Central memory CD8-positive, alpha-beta T cell (primary cell): ENCODE data around the gene VMO1.

Experiments used
- ATAC-seq: fragments of 150-1000 bp; cut with Tn5 transposase; replicated peaks from 2 replicates; pipeline ENCODE4 v1.10.0; 2022; ENCODE audit warnings: mild to moderate bottlenecking, moderate FRiP score, moderate number of reproducible peaks; ENCODE audit not compliant: poor library complexity, severe bottlenecking; ENCODE audit errors: extremely low read depth
- DNase-seq, 2 donors: peaks; one replicate each; pipeline ENCODE4 v3.0.0; 2021; ENCODE audit warnings: low spot score in 2 of 2
- H3K27ac Mint-ChIP-seq: one replicate; pipeline ENCODE4 v1.8.0; 2022; ENCODE audit warnings: low read depth, mild to moderate bottlenecking, moderate library complexity, mixed read lengths
- H3K27me3 Mint-ChIP-seq: one replicate; pipeline ENCODE4 v1.8.0; 2022; ENCODE audit warnings: mixed read lengths
- H3K36me3 Mint-ChIP-seq: one replicate; pipeline ENCODE4 v1.8.0; 2022; ENCODE audit warnings: mild to moderate bottlenecking, moderate library complexity, mixed read lengths; ENCODE audit not compliant: insufficient read depth
- H3K4me1 Mint-ChIP-seq: one replicate; pipeline ENCODE4 v1.8.0; 2022; ENCODE audit warnings: mixed read lengths
- H3K4me3 Mint-ChIP-seq: one replicate; pipeline ENCODE4 v1.8.0; 2022; ENCODE audit warnings: mild to moderate bottlenecking, moderate library complexity, mixed read lengths
- H3K9me3 Mint-ChIP-seq: one replicate; pipeline ENCODE4 v1.8.0; 2022; ENCODE audit warnings: mixed read lengths

VMO1 gene

DNA sequence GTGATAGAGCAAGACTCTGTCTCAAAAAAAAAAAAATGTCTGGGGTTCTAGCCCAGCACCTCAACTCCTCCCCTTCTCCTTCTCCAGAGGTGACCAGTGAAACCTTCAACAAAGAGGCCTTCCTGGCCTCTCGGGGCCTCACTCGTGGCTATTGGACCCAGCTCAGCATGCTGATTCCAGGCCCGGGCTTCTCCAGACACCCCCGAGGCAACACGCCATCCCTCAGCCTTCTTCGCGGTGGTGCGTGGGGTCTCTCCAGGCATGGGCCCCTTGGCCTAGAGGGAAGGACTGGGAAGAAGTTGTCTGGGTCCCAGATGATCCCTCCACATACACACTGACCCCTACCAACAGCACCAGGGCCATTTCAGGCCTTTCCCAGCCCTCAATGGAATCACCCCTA is 42.9 kb downstream of the VMO1 start:
- peaks cover 67% of the 10 kb centered on the region for H3K27me3 Mint-ChIP-seq

DNA sequence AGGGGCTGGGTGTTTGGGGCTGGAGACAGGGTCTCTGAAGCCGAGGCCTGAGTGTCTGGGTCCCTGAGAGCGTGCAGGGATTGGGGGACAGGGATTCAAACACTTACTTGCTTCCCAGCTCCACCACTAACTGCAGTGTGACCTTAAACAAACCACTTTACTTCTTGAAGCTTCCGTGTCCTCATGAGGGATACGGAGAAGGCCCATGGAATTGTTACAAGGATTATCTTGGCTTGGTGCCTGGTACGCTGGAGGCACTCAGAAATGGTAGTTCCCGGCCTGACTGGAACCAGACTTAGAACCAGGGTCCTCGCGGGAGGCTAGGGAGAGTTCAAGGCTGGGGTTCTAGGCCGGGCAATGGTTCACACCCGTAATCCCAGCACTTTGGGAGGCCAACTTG is 43.5 kb downstream of the VMO1 start:
- Mint-ChIP-seq H3K4me3 (no peak overlapping the region), H3K9me3 (no peaks in the 10 kb centered on the region), H3K27me3 (peaks cover 61% of the 10 kb centered on the region), H3K27ac (no peak overlapping the region), H3K36me3 (peaks cover 7% of the 10 kb centered on the region), H3K4me1 (peaks cover 22% of the 10 kb centered on the region)
- no peak for ATAC-seq
- DNase-seq, result no peak

More for the DNA sequence above, 42.9 kb downstream of the VMO1 start:
- Mint-ChIP-seq H3K4me3 (no peak overlapping the region), H3K9me3 (no peaks in the 10 kb centered on the region), H3K27ac (no peak overlapping the region), H3K4me1 (peaks cover 26% of the 10 kb centered on the region), H3K36me3 (peaks cover 7% of the 10 kb centered on the region)
- DNase-seq, result no peak
- no peak for ATAC-seq

DNA sequence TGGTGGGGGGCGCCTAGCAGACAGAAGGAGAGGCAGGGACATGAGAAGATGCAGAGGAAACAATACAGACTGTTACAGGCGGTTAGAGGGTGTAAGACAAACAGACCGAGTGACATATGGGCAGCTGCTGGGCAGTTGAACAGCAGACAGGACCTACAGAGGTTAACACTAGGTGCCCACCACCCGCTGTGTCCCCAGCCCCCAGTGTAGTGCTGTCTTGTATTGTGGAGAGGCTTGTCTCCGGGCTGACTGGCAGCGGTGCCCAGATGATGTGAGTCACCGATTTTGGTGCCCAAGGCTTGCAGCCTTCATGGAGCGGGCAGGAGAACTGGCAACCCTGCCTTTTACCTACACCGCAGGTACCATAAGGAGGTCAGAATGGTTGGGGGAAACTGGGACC is 44.0 kb downstream of the VMO1 start:
- no peak overlapping the region for H3K4me3 Mint-ChIP-seq
- H3K27me3 Mint-ChIP-seq, result peaks cover 60% of the 10 kb centered on the region
- peaks cover 20% of the 10 kb centered on the region for H3K4me1 Mint-ChIP-seq
- ATAC-seq (no peak), DNase-seq (no peak)
- H3K9me3 Mint-ChIP-seq, result no peaks in the 10 kb centered on the region
- no peak overlapping the region for H3K27ac Mint-ChIP-seq
- H3K36me3 Mint-ChIP-seq, result peaks cover 7% of the 10 kb centered on the region

DNA sequence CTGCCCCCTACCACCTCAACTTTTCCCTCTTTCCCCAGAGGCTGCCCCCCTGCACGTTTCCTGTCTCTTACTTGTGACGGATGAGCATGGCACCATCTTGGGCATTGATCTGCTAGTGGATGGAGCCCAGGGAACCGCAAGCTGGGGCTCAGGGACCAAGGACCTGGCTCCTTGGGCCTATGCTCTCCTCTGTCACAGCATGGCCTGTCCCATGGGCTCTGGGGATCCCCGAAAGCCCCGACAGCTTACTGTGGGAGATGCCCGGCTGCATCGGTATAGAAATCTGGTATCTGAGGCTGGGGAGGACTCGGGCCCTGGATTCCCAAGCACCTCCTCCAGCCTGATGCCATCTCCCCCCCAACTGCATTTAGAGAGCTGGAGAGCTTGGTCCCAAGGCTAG is 44.6 kb downstream of the VMO1 start:
- Mint-ChIP-seq H3K4me3 (peak overlapping the region; percentile 92), H3K9me3 (no peaks in the 10 kb centered on the region), H3K27me3 (peaks cover 60% of the 10 kb centered on the region), H3K36me3 (peaks cover 10% of the 10 kb centered on the region), H3K4me1 (peaks cover 20% of the 10 kb centered on the region), H3K27ac (no peak overlapping the region)
- DNase-seq (no peak), ATAC-seq (no peak)

DNA sequence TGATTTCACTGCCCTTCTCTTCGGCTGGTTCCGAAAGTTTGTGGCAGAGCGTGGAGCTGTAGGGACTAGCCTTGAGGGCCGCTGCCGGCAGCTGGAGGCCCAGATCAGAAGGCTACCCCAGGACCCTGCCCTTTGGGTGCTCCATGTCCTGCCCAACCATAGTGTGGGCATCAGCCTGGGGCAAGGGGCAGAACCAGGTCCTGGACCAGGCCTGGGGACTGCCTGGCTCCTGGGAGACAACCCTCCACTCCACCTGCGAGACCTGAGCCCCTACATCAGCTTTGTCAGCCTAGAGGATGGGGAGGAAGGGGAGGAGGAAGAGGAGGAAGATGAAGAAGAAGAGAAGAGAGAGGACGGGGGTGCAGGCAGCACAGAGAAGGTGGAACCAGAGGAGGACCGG is 45.6 kb downstream of the VMO1 start:
- H3K4me3 Mint-ChIP-seq, result peak overlapping the region; percentile 92
- no peak for DNase-seq

DNA sequence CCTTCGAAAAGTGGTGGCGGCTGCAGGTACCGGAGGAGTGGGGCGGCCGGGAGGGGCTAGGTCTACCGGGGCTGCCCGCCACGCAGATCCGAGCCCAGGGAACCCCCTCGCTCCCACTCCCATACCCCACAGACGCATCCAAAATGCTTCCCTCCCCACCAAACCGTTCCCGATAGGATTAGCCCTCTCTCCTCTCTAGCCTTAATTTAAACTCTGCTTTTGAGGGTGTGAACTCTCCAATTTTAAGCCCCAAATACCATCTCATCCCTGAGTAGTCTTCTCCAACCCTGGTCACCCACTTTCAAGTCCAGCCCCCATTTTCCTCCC is 46.2 kb downstream of the VMO1 start:
- H3K36me3 Mint-ChIP-seq, result peaks cover 10% of the 10 kb centered on the region
- H3K27ac Mint-ChIP-seq, result no peak overlapping the region
- no peak for DNase-seq
- peaks cover 20% of the 10 kb centered on the region for H3K4me1 Mint-ChIP-seq
- ATAC-seq, result no peak
- peak overlapping the region; percentile 92 for H3K4me3 Mint-ChIP-seq
- no peaks in the 10 kb centered on the region for H3K9me3 Mint-ChIP-seq
- peaks cover 52% of the 10 kb centered on the region for H3K27me3 Mint-ChIP-seq

More for the DNA sequence above, 45.6 kb downstream of the VMO1 start:
- no peak for ATAC-seq
- peaks cover 58% of the 10 kb centered on the region for H3K27me3 Mint-ChIP-seq
- H3K27ac Mint-ChIP-seq, result peak overlapping the region; percentile 51
- no peaks in the 10 kb centered on the region for H3K9me3 Mint-ChIP-seq
- H3K36me3 Mint-ChIP-seq, result peaks cover 10% of the 10 kb centered on the region
- H3K4me1 Mint-ChIP-seq, result peaks cover 20% of the 10 kb centered on the region

DNA sequence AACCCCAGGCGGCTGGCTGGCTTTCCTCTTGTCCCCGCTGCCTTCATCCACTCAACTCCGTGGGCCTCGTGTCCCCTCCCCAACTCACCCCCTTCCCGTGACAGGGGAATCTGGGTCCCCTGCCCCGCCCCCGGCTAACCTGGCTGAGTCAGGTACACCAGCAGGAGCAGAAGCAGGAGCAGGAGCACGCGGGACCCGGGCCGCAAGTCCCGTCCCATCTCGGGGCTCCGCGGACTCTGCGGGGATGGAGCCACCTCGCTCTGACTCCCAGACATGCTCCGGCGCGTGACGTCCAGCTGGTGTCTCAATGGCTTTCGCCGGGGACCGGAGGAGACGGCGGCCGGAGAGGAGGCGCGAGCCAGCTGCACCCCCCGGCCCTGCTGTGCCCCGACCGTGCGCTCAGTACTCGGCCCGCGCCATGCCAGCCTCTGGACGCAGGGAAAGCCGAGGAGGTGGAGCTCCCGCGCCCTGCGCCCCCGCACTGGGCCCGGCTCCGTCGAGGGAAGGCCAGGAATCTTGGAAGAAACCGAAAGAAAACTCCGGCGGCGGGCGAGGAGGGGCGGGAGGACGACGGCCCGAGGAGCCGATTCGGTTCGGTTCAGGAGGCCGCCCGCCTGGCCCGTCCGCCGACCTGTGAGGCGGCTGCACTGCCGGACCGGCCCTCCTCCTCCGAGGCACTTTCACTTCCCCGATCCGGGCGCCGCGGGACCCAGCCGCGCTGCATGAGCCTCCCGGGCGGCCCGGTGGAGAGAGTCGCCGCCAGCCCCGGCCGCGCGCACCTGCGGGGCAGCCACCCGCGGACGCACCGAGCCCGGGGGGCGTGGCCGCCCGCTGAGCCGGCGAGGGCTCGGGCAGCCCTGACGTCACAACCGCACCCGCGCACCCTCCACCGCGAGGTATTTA is 46.8 kb downstream of the VMO1 start, which contains the start of the genes CXCL16 and ZMYND15:
Gene CXCL16 (minus strand): TSS at position 807 of the 903 bp plus-strand sequence. CDS start 589 bp downstream, at position 218.
Gene ZMYND15 (plus strand): TSS at position 712 of the 903 bp plus-strand sequence. CDS start 716 bp downstream, outside the sequence.
- H3K9me3 Mint-ChIP-seq, result no peaks in the 10 kb centered on the region
- H3K27me3 Mint-ChIP-seq, result peaks cover 46% of the 10 kb centered on the region
- peaks cover 10% of the 10 kb centered on the region for H3K36me3 Mint-ChIP-seq
- H3K4me3 Mint-ChIP-seq, result peak within 1 kb of the TSS; percentile 92
- H3K4me1 Mint-ChIP-seq, result peaks cover 20% of the 10 kb centered on the region
- ATAC-seq, result peak; percentile 58
- peak within 1 kb of the TSS; percentile 84 for H3K27ac Mint-ChIP-seq
- DNase-seq, result peak; percentile 39 to 50

DNA sequence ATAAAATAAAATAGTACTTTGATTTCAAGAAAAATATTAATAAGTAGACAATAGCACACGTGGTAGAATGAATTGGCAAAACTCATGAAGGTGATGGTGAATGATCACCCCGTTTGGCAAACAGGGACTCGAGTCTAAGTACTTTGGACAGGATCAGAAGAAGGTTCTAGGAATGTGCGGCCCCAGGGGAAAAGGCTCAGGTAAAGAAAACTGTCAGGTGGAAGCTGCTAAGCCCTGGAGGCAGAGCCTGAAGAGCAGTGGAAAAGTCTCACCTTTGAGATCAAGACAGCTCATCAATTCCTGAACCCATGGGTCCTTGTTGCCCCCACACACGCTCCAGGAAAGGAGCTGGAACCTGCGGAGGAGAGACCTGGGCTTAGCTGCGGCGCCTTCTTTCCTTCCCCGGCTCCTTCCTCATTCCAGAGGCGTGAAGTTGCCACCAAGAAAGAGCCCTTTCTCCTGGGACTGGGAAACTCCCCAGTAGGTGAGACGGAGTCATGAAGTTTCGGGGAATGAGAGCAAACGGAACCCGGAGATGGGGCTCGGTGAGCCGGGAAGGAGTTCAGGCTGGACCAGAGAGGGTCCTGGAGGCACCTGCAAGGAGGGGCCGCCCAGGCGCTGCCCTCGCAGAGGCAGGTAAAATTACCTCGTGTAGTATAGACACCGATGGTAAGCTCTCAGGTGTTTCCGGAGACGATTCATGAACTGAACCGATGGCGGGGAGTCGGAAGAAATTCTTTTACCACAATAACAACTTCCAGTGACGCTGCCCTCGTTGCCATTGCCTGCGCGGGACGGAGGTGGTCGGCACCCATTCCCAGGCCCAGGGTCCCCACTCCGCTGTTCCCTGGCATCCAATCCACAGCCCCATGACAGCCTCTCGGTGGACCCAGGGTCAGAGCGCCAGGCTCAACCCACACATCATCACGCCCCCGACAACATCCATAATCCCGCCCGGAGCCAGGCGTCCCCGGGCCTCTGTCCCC is 47.7 kb downstream of the VMO1 start:
- peak overlapping the region; percentile 78 for H3K4me3 Mint-ChIP-seq
- peaks cover 8% of the 10 kb centered on the region for H3K36me3 Mint-ChIP-seq
- ATAC-seq (peak; percentile 45), DNase-seq (no peak)
- H3K9me3 Mint-ChIP-seq, result no peaks in the 10 kb centered on the region
- H3K27ac Mint-ChIP-seq, result peak overlapping the region; percentile 84
- peaks cover 37% of the 10 kb centered on the region for H3K27me3 Mint-ChIP-seq
- H3K4me1 Mint-ChIP-seq, result peaks cover 23% of the 10 kb centered on the region

DNA sequence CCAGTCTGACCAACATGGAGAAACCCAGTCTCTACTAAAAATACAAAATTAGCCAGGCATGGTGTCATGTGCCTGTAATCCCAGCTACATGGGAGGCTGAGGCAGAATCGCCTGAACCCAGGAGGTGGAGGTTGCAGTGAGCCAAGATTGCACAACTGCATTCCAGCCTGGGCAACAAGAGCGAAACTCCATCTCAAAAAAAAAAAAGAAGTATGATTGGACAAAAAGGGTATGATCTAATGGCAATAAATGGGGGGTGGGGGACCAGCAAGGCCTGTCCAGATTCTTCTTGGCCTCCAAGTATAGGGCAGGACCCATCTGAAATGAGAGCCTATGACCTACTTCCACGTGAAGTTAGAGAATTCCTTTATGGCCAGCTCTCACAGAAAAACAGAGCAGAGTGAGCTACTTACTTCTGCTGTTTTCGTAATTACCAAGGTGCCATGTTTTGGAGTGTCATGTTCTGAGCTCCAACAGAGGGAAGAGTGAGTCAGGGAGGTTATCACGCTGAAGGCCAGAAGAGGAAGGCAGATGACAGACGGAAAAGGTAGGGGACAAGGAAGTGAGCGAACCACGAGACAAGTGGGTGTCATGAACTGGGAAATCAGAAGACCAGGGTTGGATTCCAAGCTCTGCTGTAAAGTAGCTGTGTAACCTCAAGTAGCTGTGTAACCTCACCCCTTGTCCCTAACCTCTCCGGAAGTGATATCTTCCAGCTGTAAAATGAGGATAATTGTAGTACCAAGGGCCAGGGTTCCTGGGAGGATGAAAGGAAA is 50.1 kb downstream of the VMO1 start:
- Mint-ChIP-seq H3K4me1 (peaks cover 30% of the 10 kb centered on the region), H3K27me3 (peaks cover 13% of the 10 kb centered on the region), H3K4me3 (no peak overlapping the region), H3K36me3 (peaks cover 12% of the 10 kb centered on the region), H3K9me3 (no peaks in the 10 kb centered on the region), H3K27ac (peak overlapping the region; percentile 33)
- ATAC-seq, result no peak
- DNase-seq, result no peak
